ENCODE results near the gene B4GALT1. TPM values are rescaled to one million over a fixed set of nuclear protein-coding genes. Genes with fewer than 3 reads are reported as not detected.

Gene B4GALT1
- polyA plus RNA-seq, 6 donors from 2014 or later, result 30.4 to 112 (median 72.8) TPM

- H3K9me3 Mint-ChIP-seq, result no peaks in the 10 kb centered on the region
- ATAC-seq (ENCODE audit: low read depth in 2 of 2), result peak; percentile 36 to 50
- peaks cover 14 to 18% (median 16%) of the 10 kb centered on the region in 3 donors for H3K4me1 Mint-ChIP-seq
- no peaks in the 10 kb centered on the region for H3K27me3 Mint-ChIP-seq
- peak overlapping the region in 5 of 6 donors; percentile 3 to 87 (median 70) for H3K27ac Mint-ChIP-seq
- H3K4me3 Mint-ChIP-seq, result peak overlapping the region in 5 of 8 donors; percentile 1 to 51 (median 22)
- DNase-seq, result no peak
- peaks cover 6 to 21% of the 10 kb centered on the region in 2 donors for H3K36me3 Mint-ChIP-seq
Observed at GRCh38 chr9:33065157-33066076, 101.7 kb downstream of the B4GALT1 start.

Other genes starting within 250 kb of the B4GALT1 start
- 10 to 100 TPM; 25.5 to 34.0 (median 29.4) TPM for gene APTX, start 165.7 kb downstream of the B4GALT1 start, polyA plus RNA-seq (ENCODE audit: low read depth in 6 of 6)
- gene DNAJA1, start 142.1 kb downstream of the B4GALT1 start, polyA plus RNA-seq (ENCODE audit: low read depth in 6 of 6), result 100 to 1,000 TPM in 1 of 6 donors, 10 to 100 TPM in 5; 69.9 to 104 (median 86.7) TPM
- gene SMU1, start 90.7 kb downstream of the B4GALT1 start, polyA plus RNA-seq (ENCODE audit: low read depth in 6 of 6), result 10 to 100 TPM; 19.6 to 44.5 (median 25.8) TPM
- gene SPINK4, start 72.8 kb upstream of the B4GALT1 start, polyA plus RNA-seq (ENCODE audit: low read depth in 6 of 6), result not detected
- 10 to 100 TPM; 45.7 to 85.6 (median 73.2) TPM for gene BAG1, start 97.4 kb upstream of the B4GALT1 start, polyA plus RNA-seq (ENCODE audit: low read depth in 6 of 6)
- 10 to 100 TPM; 41.6 to 76.4 (median 54.2) TPM for gene CHMP5, start 97.7 kb upstream of the B4GALT1 start, polyA plus RNA-seq (ENCODE audit: low read depth in 6 of 6)
- 10 to 100 TPM; 25.7 to 59.9 (median 41.2) TPM for gene NFX1, start 123.2 kb upstream of the B4GALT1 start, polyA plus RNA-seq (ENCODE audit: low read depth in 6 of 6)
- gene AQP7, start 235.2 kb upstream of the B4GALT1 start, polyA plus RNA-seq (ENCODE audit: low read depth in 6 of 6), result not detected

All from naive B cell (primary cell).